T47D (cell line): ENCODE results near the gene DYRK1A.
"Not testable (repeated sequence)": the region's sequence is repeated elsewhere in the genome, so short reads cannot be mapped to it uniquely, and the experiment has no call there.

ENCODE experiments used
- DNase-seq, 2 experiments: peaks; one replicate each; pipeline versions ENCODE4 v3.0.0 to v3.0.0-alpha.2; 2011 to 2012; ENCODE audit warnings: low read depth in 1 of 2, low spot score in 1 of 2
- JUND ChIP-seq: IDR thresholded peaks from 2 replicates; pipeline ENCODE4 v1.6.1; 2012; ENCODE audit warnings: low read depth
- in situ Hi-C: cut with HindIII; loops from 2 replicates; pipeline ENCODE4 v1.10.0; 2016; ENCODE audit warnings: low sequenced_read_pairs, low pct_unique_long_range_greater_than_20kb

The DYRK1A gene

GRCh38 chr21:37508341-37508740 is 141.8 kb downstream of the DYRK1A start:
- DNase-seq = no peak
- in situ Hi-C loops = no loop called here
- TF ChIP-seq JUND = no peak

DNA sequence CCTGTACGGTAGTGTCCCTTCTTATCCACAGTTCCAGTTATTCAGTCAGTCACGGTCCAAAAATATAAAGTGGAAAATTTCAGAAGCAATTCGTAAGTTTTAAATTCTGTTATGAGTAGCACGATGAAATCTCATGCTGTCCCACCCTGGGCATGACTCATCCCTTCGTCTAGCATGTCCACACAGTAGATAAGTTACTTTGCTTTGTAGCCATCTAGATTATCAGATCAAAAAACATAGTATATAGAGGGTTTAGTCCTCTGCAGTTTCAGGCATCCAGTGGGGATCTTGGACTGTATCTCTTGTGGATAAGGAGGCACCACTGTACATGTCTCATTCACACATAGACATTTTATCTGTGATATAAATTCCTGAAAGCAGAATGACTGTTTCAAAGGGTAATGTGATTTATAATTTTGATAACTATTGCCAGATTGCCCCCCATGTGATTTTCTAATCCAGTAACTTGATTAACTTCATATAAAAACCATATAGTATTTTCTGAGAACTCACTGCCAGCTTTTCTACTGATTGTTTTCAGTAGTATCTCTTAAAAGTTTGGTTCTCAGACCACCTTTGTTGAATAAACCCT is 143.3 kb downstream of the DYRK1A start:
- no peak for TF ChIP-seq JUND
- in situ Hi-C loops = no loop called here
- DNase-seq = no peak

- TF ChIP-seq JUND = no peak
- DNase-seq = no peak
- in situ Hi-C loops = no loop called here
Observed at GRCh38 chr21:37511848-37512247, 145.3 kb downstream of the DYRK1A start.

- no peak for TF ChIP-seq JUND
- no peak for DNase-seq
- in situ Hi-C loops = no loop called here
Observed at GRCh38 chr21:37513383-37513782, 146.8 kb downstream of the DYRK1A start.

DNA sequence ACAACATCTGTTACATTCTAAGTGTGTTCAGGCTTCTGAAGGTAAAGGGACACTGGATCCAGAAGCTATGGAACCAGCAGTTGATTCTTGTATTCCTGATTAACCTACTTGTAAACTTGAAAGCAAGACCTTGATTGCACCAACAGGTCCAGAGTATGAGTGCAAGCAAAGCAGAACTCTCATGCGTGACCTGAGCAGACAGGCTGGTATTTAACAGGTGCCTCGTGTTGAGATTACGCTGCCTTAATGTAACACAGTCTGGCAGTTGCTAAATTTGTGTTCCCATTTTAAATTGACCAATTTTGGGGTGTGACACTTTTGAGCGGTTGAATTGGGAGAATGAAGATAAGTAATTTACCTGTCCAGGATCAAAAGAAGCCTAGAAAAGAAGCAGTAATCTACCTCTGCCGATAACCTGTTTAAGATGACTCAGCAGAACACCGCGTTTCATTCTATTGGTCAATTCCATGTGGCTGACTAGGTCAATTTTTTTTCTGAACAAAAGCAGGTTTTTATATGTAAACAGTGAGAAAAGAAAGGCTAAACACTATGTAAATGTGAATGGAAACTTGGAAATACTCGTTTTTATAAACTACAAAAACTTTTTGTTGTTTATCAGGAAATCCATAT is 147.6 kb downstream of the DYRK1A start:
- DNase-seq = no peak
- in situ Hi-C loops = no loop called here
- TF ChIP-seq JUND = no peak

DNA sequence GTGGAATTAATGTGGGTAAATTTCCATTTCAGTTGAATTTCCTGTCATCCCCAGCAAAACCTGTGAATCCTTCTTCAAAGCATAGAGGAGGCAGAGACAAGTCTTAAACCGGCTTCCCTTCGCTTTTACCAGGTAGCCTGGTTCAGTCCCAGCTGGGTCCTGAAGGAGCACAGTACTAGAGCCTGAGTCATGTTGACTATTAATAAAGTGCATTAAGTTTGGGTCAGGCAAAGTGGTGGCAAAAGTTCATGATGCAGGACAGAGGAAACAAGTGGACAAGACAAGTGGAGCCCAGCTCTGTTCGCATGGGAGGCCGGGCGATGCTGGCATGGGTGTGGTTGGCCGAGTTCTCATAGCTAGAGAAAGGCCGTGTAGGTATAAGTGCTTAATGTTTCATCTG is 150.4 kb downstream of the DYRK1A start:
- in situ Hi-C loops = no loop called here
- DNase-seq = no peak
- TF ChIP-seq JUND = no peak

DNA sequence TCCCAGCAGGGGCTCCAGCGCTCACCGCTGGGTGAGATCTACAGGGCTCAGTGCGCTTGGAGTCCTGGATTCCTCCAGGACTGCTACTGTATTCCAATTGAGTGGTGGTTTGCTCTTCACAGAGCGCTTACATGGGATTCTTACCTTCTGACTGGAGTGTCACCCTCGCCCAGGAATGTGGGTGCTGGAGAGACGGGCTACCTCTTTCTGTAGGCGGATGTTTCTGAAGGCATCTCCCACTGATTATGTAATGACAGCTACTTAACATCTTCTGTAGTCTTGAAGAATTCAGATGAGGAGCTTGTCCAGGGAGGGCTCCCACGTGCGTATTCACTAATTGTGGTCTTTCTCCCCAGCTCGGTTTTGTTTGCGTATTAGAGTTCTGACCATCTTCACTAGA is 154.2 kb downstream of the DYRK1A start:
- no peak for DNase-seq
- in situ Hi-C loops = no loop called here
- TF ChIP-seq JUND = no peak

GRCh38 chr21:37521658-37522057 is 155.1 kb downstream of the DYRK1A start:
- TF ChIP-seq JUND = no peak
- in situ Hi-C loops = no loop called here
- no peak for DNase-seq

- in situ Hi-C loops = no loop called here
- no peak for DNase-seq
- no peak for TF ChIP-seq JUND
Observed at GRCh38 chr21:37522641-37523295, 156.2 kb downstream of the DYRK1A start.

GRCh38 chr21:37524944-37525343 is 158.4 kb downstream of the DYRK1A start:
- in situ Hi-C loops, DNase-seq: not testable (repeated sequence)

DNA sequence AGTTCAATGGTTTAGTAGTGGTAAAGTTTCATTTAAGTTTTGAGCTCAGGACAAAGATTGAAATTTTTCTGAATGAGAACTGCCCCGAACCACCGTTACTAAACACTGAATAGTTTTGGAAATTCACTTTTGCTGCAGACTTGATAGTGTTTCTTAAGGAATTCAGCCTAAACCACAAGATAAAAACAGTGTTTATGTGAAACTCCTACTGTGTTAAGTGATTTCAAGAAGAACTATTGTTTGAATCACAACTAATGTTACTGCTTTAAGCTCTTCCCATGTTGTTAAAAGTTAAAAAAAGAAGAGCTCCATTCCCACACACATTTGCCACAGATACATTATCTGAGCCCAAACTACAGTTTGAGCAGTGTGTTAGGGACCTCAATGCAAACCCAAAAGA is 159.2 kb downstream of the DYRK1A start:
- no peak for TF ChIP-seq JUND
- no peak for DNase-seq
- in situ Hi-C loops = no loop called here

DNA sequence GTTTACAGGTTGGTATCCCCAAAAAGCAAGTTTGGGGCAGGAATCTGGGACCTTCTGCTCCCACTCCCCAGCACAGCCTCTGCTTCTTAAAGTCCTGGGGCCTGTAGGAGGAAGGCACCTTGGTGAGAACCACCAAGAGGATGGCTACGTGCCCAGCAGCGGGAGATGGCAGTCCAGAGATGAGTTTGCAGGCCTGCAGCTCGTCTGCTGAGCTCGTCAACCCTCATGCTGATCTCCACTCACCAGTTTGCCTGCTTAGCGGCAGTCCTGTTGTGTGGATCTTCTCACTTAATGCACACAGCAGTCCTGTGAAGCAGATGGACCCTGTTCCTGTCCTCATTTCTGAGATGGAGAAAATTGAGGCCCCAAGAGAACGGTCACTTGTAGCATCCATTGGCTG is 160.5 kb downstream of the DYRK1A start:
- TF ChIP-seq JUND = no peak
- no peak for DNase-seq
- in situ Hi-C loops = no loop called here

GRCh38 chr21:37527716-37528115 is 161.1 kb downstream of the DYRK1A start:
- no peak for TF ChIP-seq JUND
- DNase-seq = no peak
- in situ Hi-C loops = no loop called here
